HG02884 (cell line): Measurements from ENCODE around the gene PIN1.

Experiments
- ATAC-seq: cut with Tn5 transposase; IDR thresholded peaks from one replicate; pipeline ENCODE4 v1.9.1; 2021; ENCODE audit warnings: mild to moderate bottlenecking, moderate library complexity; ENCODE audit not compliant: unreplicated experiment

PIN1 gene

GRCh38 chr19:9854282-9854846 is 19.2 kb downstream of the PIN1 start:
- ATAC-seq: no peak

GRCh38 chr19:9856609-9857008 is 21.5 kb downstream of the PIN1 start:
- ATAC-seq: no peak

GRCh38 chr19:9857076-9857721 is 22.1 kb downstream of the PIN1 start:
- ATAC-seq: no peak

- no peak for ATAC-seq
Measured at GRCh38 chr19:9857920-9858746, 23.0 kb downstream of the PIN1 start.

- ATAC-seq: no peak
Measured at GRCh38 chr19:9858766-9859165, 23.6 kb downstream of the PIN1 start.

GRCh38 chr19:9860407-9860806 is 25.3 kb downstream of the PIN1 start:
- ATAC-seq: no peak

- ATAC-seq: no peak
Measured at GRCh38 chr19:9861503-9861902, 26.4 kb downstream of the PIN1 start.

- no peak for ATAC-seq
Measured at GRCh38 chr19:9862938-9863337, 27.8 kb downstream of the PIN1 start.

- no peak for ATAC-seq
Measured at GRCh38 chr19:9863759-9864158, 28.6 kb downstream of the PIN1 start.

- no peak for ATAC-seq
Measured at GRCh38 chr19:9865732-9866501, 30.8 kb downstream of the PIN1 start.

- ATAC-seq: no peak
Measured at GRCh38 chr19:9868983-9869617, 34.0 kb downstream of the PIN1 start.

- ATAC-seq: no peak
Measured at GRCh38 chr19:9871626-9872338, 36.7 kb downstream of the PIN1 start.

- ATAC-seq: no peak
Measured at GRCh38 chr19:9872618-9873242, 37.6 kb downstream of the PIN1 start.

GRCh38 chr19:9875031-9875627 is 40.0 kb downstream of the PIN1 start:
- no peak for ATAC-seq

GRCh38 chr19:9875796-9876195 is 40.7 kb downstream of the PIN1 start:
- no peak for ATAC-seq

- ATAC-seq: no peak
Measured at GRCh38 chr19:9877780-9878510, 42.8 kb downstream of the PIN1 start.

- no peak for ATAC-seq
Measured at GRCh38 chr19:9878511-9879196, 43.5 kb downstream of the PIN1 start.

- ATAC-seq: no peak
Measured at GRCh38 chr19:9881720-9882119, 46.6 kb downstream of the PIN1 start.
